HepG2 (cell line): ENCODE measurements around the gene VPS25. TPM values are rescaled to one million over a fixed set of nuclear protein-coding genes. Genes with fewer than 3 reads are reported as not detected.
A peak's percentile ranks its signal among the peaks of the same experiment; 100 is the strongest.

ENCODE experiments used
- ATF7 ChIP-seq, 2 experiments: fragments of 450-650 bp in 1 of 2; sonication (generic) in 1 of 2; formaldehyde crosslinking in 1 of 2; IDR thresholded peaks; 2 replicates each; pipeline versions ENCODE4 v1.4.0 to v1.6.1; 2016 to 2020; ENCODE audit warnings: antibody characterized with exemption in 1 of 2, mild to moderate bottlenecking in 1 of 2, missing genetic modification reagents in 1 of 2
- CSRNP2 ChIP-seq: sonication (generic); formaldehyde crosslinking; conservative IDR thresholded peaks from 2 replicates; pipeline ENCODE4 v1.8.0; 2022; ENCODE audit warnings: low read depth, missing genetic modification reagents
- ELF1 ChIP-seq: sonication (generic); formaldehyde crosslinking; IDR thresholded peaks from 2 replicates; pipeline ENCODE4 v1.4.0; 2020; ENCODE audit warnings: missing genetic modification reagents
- FOXK1 ChIP-seq: sonication (generic); formaldehyde crosslinking; IDR thresholded peaks from 2 replicates; pipeline ENCODE4 v1.4.0; 2020; ENCODE audit warnings: low read depth, missing genetic modification reagents, borderline replicate concordance
- FOXP1 ChIP-seq, 2 experiments: fragments of 450-650 bp in 1 of 2; IDR thresholded peaks; 2 replicates each; pipeline ENCODE4 v1.6.1; 2017 to 2018; ENCODE audit warnings: antibody characterized with exemption in 1 of 2
- HINFP ChIP-seq: sonication (generic); formaldehyde crosslinking; IDR thresholded peaks from 2 replicates; pipeline ENCODE4 v1.4.0; 2020; ENCODE audit warnings: low read depth, mild to moderate bottlenecking, missing genetic modification reagents
- KAT8 ChIP-seq: IDR thresholded peaks from 2 replicates; pipeline ENCODE4 v1.6.1; 2016; ENCODE audit warnings: missing genetic modification reagents, missing compliant biosample characterization
- MIER3 ChIP-seq: IDR thresholded peaks from 2 replicates; pipeline ENCODE4 v1.6.1; 2016; ENCODE audit warnings: missing compliant biosample characterization, borderline replicate concordance
- MTA1 ChIP-seq: sonication (generic); formaldehyde crosslinking; IDR thresholded peaks from 2 replicates; pipeline ENCODE4 v1.4.0; 2020; ENCODE audit warnings: missing genetic modification reagents, mild to moderate bottlenecking, borderline replicate concordance
- SP2 ChIP-seq: sonication (generic); formaldehyde crosslinking; IDR thresholded peaks from 2 replicates; pipeline ENCODE4 v1.5.1; 2020; ENCODE audit warnings: mild to moderate bottlenecking, missing genetic modification reagents
- TBX2 ChIP-seq: sonication (generic); formaldehyde crosslinking; IDR thresholded peaks from 2 replicates; pipeline ENCODE4 v1.5.0; 2020; ENCODE audit warnings: missing genetic modification reagents, mild to moderate bottlenecking, borderline replicate concordance
- YEATS4 ChIP-seq: sonication (generic); formaldehyde crosslinking; IDR thresholded peaks from 2 replicates; pipeline ENCODE4 v1.4.0; 2020; ENCODE audit warnings: missing genetic modification reagents, borderline replicate concordance
- ZNF256 ChIP-seq: sonication (generic); formaldehyde crosslinking; conservative IDR thresholded peaks from 2 replicates; pipeline ENCODE4 v1.4.0; 2020; ENCODE audit warnings: missing genetic modification reagents
- ZNF274 ChIP-seq: sonication (generic); formaldehyde crosslinking; IDR thresholded peaks from 2 replicates; pipeline ENCODE4 v1.5.1; 2020; ENCODE audit warnings: mild to moderate bottlenecking, missing genetic modification reagents
- ZNF282 ChIP-seq: fragments of 450-650 bp; IDR thresholded peaks from 2 replicates; pipeline ENCODE4 v1.6.1; 2018; ENCODE audit not compliant: partially characterized antibody
- ZNF451 ChIP-seq: sonication (generic); formaldehyde crosslinking; IDR thresholded peaks from 2 replicates; pipeline ENCODE4 v1.5.0; 2020; ENCODE audit warnings: mild to moderate bottlenecking, missing genetic modification reagents
- ZNF549 ChIP-seq: sonication (generic); formaldehyde crosslinking; IDR thresholded peaks from 2 replicates; pipeline ENCODE4 v1.5.0; 2020; ENCODE audit warnings: missing genetic modification reagents
- ZNF605 ChIP-seq: sonication (generic); formaldehyde crosslinking; IDR thresholded peaks from 2 replicates; pipeline ENCODE4 v1.8.0; 2022; ENCODE audit warnings: mild to moderate bottlenecking, missing genetic modification reagents
- polyA plus RNA-seq, 8 experiments: library from polyadenylated mRNA; depleted of rRNA in 3 of 8; stranded (reverse) in 7 of 8; unstranded in 1 of 8; fragments of >200 nt; fragmentation: Illumina TruSeq in 4 of 8; extraction: Trizol in 4 of 8; gene quantifications; 2 replicates each; pipeline versions ENCODE4 v1.2.1 to v1.2.3, GENCODE V29; 2011 to 2016; ENCODE audit warnings: low read depth in 4 of 8, missing spikeins in 1 of 8, mixed read lengths in 1 of 8; ENCODE audit not compliant: insufficient read depth in 1 of 8
- total RNA-seq, 5 experiments: library from RNA; depleted of rRNA; stranded (reverse); fragments of >200 nt; fragmentation: Illumina TruSeq; extraction: Trizol; gene quantifications; 2 replicates each; pipeline ENCODE4 v1.2.3, GENCODE V29; 2016; ENCODE audit warnings: low read depth in 1 of 5
- TF ChIP-seq, protein P1 (sequence below): sonication (generic); formaldehyde crosslinking; IDR thresholded peaks from 2 replicates; pipeline ENCODE4 v1.8.0; 2022; ENCODE audit warnings: mild to moderate bottlenecking, missing genetic modification reagents; ENCODE audit not compliant: insufficient replicate concordance
- TF ChIP-seq, protein P2 (sequence below): sonication (generic); formaldehyde crosslinking; IDR thresholded peaks from 2 replicates; pipeline ENCODE4 v1.5.1; 2020; ENCODE audit warnings: mild to moderate bottlenecking, missing genetic modification reagents

The VPS25 gene
- total and polyA plus RNA-seq, 2 of the 13 experiments (the other 11 are each of a cell fraction or from before 2014, with no cell fraction given) = 161 to 249 TPM

- TF ChIP-seq, protein P1, sequence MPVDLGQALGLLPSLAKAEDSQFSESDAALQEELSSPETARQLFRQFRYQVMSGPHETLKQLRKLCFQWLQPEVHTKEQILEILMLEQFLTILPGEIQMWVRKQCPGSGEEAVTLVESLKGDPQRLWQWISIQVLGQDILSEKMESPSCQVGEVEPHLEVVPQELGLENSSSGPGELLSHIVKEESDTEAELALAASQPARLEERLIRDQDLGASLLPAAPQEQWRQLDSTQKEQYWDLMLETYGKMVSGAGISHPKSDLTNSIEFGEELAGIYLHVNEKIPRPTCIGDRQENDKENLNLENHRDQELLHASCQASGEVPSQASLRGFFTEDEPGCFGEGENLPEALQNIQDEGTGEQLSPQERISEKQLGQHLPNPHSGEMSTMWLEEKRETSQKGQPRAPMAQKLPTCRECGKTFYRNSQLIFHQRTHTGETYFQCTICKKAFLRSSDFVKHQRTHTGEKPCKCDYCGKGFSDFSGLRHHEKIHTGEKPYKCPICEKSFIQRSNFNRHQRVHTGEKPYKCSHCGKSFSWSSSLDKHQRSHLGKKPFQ (CRISPR knock-in tag) = peak; percentile 89
- TF ChIP-seq ELF1 = peak; percentile 7; the same call in 1 of the 2 replicates
- peak; percentile 92 for TF ChIP-seq YEATS4 (CRISPR knock-in tag)
- no peak for TF ChIP-seq ZNF549 (CRISPR knock-in tag)
- peak; percentile 91 for TF ChIP-seq FOXK1 (CRISPR knock-in tag)
- peak; percentile 54; the same call in 1 of the 2 replicates for TF ChIP-seq MTA1 (CRISPR knock-in tag)
- no peak for TF ChIP-seq ATF7 (IDR thresholded peaks at IDR 0.05)
- TF ChIP-seq ATF7 (CRISPR knock-in tag; IDR thresholded peaks at IDR 0.05) = peak; percentile 63; the same call in 1 of the 2 replicates
- TF ChIP-seq MIER3 (CRISPR knock-in tag) = peak; percentile 45; the same call in 1 of the 2 replicates
- TF ChIP-seq CSRNP2 (CRISPR knock-in tag) = 0 out of 2 replicates have a peak, but pooled peaks have one; percentile 32
- TF ChIP-seq FOXP1 (IDR thresholded peaks at IDR 0.05) = no peak
- TF ChIP-seq FOXP1 (CRISPR knock-in tag; IDR thresholded peaks at IDR 0.05) = 0 out of 2 replicates have a peak, but pooled peaks have one; percentile 25
- TF ChIP-seq, protein P2, sequence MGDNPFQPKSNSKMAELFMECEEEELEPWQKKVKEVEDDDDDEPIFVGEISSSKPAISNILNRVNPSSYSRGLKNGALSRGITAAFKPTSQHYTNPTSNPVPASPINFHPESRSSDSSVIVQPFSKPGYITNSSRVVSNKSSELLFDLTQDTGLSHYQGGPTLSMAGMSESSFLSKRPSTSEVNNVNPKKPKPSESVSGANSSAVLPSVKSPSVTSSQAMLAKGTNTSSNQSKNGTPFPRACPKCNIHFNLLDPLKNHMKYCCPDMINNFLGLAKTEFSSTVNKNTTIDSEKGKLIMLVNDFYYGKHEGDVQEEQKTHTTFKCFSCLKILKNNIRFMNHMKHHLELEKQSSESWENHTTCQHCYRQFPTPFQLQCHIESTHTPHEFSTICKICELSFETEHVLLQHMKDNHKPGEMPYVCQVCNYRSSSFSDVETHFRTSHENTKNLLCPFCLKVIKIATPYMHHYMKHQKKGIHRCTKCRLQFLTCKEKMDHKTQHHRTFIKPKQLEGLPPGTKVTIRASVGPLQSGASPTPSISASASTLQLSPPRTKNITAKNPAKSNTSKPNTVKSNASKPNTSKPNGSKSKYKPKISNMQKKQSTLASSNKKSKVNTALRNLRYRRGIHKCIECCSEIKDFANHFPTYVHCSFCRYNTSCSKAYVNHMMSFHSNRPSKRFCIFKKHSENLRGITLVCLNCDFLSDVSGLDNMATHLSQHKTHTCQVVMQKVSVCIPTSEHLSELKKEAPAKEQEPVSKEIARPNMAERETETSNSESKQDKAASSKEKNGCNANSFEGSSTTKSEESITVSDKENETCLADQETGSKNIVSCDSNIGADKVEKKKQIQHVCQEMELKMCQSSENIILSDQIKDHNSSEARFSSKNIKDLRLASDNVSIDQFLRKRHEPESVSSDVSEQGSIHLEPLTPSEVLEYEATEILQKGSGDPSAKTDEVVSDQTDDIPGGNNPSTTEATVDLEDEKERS (CRISPR knock-in tag) = no peak; the same call in 1 of the 2 replicates
- peak; percentile 53; the same call in 1 of the 2 replicates for TF ChIP-seq SP2 (CRISPR knock-in tag)
- peak; percentile 85 for TF ChIP-seq ZNF274 (CRISPR knock-in tag)
- peak; percentile 98 for TF ChIP-seq ZNF605
- TF ChIP-seq HINFP (CRISPR knock-in tag) = peak; percentile 98
- peak; percentile 79 for TF ChIP-seq TBX2
- TF ChIP-seq ZNF282 = no peak
- TF ChIP-seq ZNF256 (CRISPR knock-in tag) = peak; percentile 86
- TF ChIP-seq KAT8 = peak; percentile 83
- peak; percentile 84 for TF ChIP-seq ZNF451 (CRISPR knock-in tag)
Measured at GRCh38 chr17:42744806-42745617, 28.2 kb upstream of the VPS25 start, which contains the start of gene EZH1 (continued).
